Neural cell (in vitro differentiated cells): Measurements from ENCODE around the gene SNX13. TPM values are rescaled to one million over a fixed set of nuclear protein-coding genes. Genes with fewer than 3 reads are reported as not detected.

Source experiments
- H2AFZ ChIP-seq: fragments of 200-600, 300-800 bp; sonication (generic), shearing (Covaris generic); 2 replicates; pipeline ENCODE4 v1.6.0; 2014; ENCODE audit warnings: low read depth, mild to moderate bottlenecking, antibody characterized with exemption, low read length, moderate library complexity
- H3F3A ChIP-seq: fragments of 200-600 bp; shearing (Covaris generic); 2 replicates; pipeline ENCODE4 v1.6.1; 2016; ENCODE audit warnings: mild to moderate bottlenecking, moderate library complexity, mixed read lengths, antibody characterized with exemption, low read length; ENCODE audit not compliant: insufficient read depth, poor library complexity, severe bottlenecking
- H3K27ac ChIP-seq: fragments of 200-600, 300-800 bp; sonication (generic), shearing (Covaris generic); 2 replicates; pipeline ENCODE4 v1.5.1; 2014; ENCODE audit warnings: mild to moderate bottlenecking, low read length, moderate library complexity
- H3K27me3 ChIP-seq: fragments of 300-800, 200-600 bp; sonication (generic), shearing (Covaris generic); 2 replicates; pipeline ENCODE4 v1.6.0; 2014; ENCODE audit warnings: mild to moderate bottlenecking, low read depth, low read length, moderate library complexity; ENCODE audit not compliant: insufficient read depth
- H3K36me3 ChIP-seq: fragments of 300-800, 200-600 bp; sonication (generic), shearing (Covaris generic); 2 replicates; pipeline ENCODE4 v1.5.1; 2014; ENCODE audit warnings: mild to moderate bottlenecking, antibody characterized with exemption, low read length, moderate library complexity; ENCODE audit not compliant: insufficient read depth
- H3K4me2 ChIP-seq: fragments of 300-800, 200-600 bp; sonication (generic), shearing (Covaris generic); 2 replicates; pipeline ENCODE4 v1.6.0; 2014; ENCODE audit warnings: mild to moderate bottlenecking, low read length
- H3K4me3 ChIP-seq: fragments of 300-800, 200-600 bp; sonication (generic), shearing (Covaris generic); 2 replicates; pipeline ENCODE4 v1.5.1; 2014; ENCODE audit warnings: mild to moderate bottlenecking, low read length, moderate library complexity
- H3K79me2 ChIP-seq: fragments of 200-600 bp; shearing (Covaris generic); replicated peaks from 2 replicates; pipeline ENCODE4 v1.6.0; 2014; ENCODE audit warnings: mild to moderate bottlenecking, low read length, moderate library complexity; ENCODE audit not compliant: insufficient read depth
- H3K9ac ChIP-seq: fragments of 300-800, 200-600 bp; sonication (generic), shearing (Covaris generic); 2 replicates; pipeline ENCODE4 v1.6.1; 2016; ENCODE audit warnings: mild to moderate bottlenecking, low read length, mixed read lengths
- H3K9me2 ChIP-seq: fragments of 200-600 bp; shearing (Covaris generic); 2 replicates; pipeline ENCODE4 v1.6.1; 2016; ENCODE audit warnings: mild to moderate bottlenecking, low read length, mixed read lengths; ENCODE audit not compliant: insufficient read depth
- H3K9me3 ChIP-seq: fragments of 200-600, 300-800 bp; sonication (generic), shearing (Covaris generic); 2 replicates; pipeline ENCODE4 v1.6.1; 2016; ENCODE audit warnings: mild to moderate bottlenecking, mixed run types, low read length, moderate library complexity, mixed read lengths
- H4K20me1 ChIP-seq: fragments of 200-600 bp; shearing (Covaris generic); 2 replicates; pipeline ENCODE4 v1.6.1; 2016; ENCODE audit warnings: mild to moderate bottlenecking, mixed run types; ENCODE audit not compliant: insufficient read depth
- CTCF ChIP-seq: fragments of 450-650 bp; IDR thresholded peaks from 2 replicates; pipeline ENCODE4 v1.5.1; 2014; ENCODE audit warnings: antibody characterized with exemption, mild to moderate bottlenecking, moderate library complexity; ENCODE audit not compliant: poor library complexity, severe bottlenecking
- EP300 ChIP-seq: fragments of 450-650 bp; conservative IDR thresholded peaks from 2 replicates; pipeline ENCODE4 v1.6.1; 2014; ENCODE audit warnings: antibody characterized with exemption, mild to moderate bottlenecking, moderate library complexity; ENCODE audit not compliant: poor library complexity, severe bottlenecking
- EZH2 ChIP-seq: fragments of 200-600, 300-800 bp; shearing (Covaris generic), sonication (generic); IDR thresholded peaks from 2 replicates; pipeline ENCODE4 v1.6.1; 2014; ENCODE audit warnings: antibody characterized with exemption, low read length, borderline replicate concordance, mild to moderate bottlenecking; ENCODE audit not compliant: insufficient read depth, poor library complexity, severe bottlenecking
- MXI1 ChIP-seq: fragments of 450-650 bp; conservative IDR thresholded peaks from 2 replicates; pipeline ENCODE4 v1.6.1; 2014; ENCODE audit warnings: antibody characterized with exemption, mild to moderate bottlenecking; ENCODE audit not compliant: poor library complexity, severe bottlenecking
- POLR2AphosphoS5 ChIP-seq: IDR thresholded peaks from 2 replicates; pipeline ENCODE4 v1.6.1; 2012
- polyA plus RNA-seq: library from polyadenylated mRNA; depleted of rRNA; stranded (reverse); fragments of >200 nt; gene quantifications from 2 replicates; pipeline ENCODE4 v1.2.3, GENCODE V29; 2014
- TF ChIP-seq, protein P1 (sequence below): IDR thresholded peaks from 2 replicates; pipeline ENCODE4 v1.6.1; 2012; ENCODE audit warnings: borderline replicate concordance

The SNX13 gene
- polyA plus RNA-seq, 1 donor from 2014 or later: 50.6 TPM

GRCh38 chr7:17846935-17847334 lies 93.4 kb downstream of the SNX13 start:
- no peaks in the 10 kb centered on the region for H4K20me1 ChIP-seq
- H3K9me2 ChIP-seq: no peaks in the 10 kb centered on the region
- no peak overlapping the region for H3K27ac ChIP-seq
- H3K27me3 ChIP-seq: no peaks in the 10 kb centered on the region
- H3K9me3 ChIP-seq: no peaks in the 10 kb centered on the region
- no peak overlapping the region for H3K4me2 ChIP-seq
- H3K4me3 ChIP-seq: no peak overlapping the region
- no peak for TF ChIP-seq CTCF
- TF ChIP-seq EZH2: no peak
- TF ChIP-seq, protein P1, sequence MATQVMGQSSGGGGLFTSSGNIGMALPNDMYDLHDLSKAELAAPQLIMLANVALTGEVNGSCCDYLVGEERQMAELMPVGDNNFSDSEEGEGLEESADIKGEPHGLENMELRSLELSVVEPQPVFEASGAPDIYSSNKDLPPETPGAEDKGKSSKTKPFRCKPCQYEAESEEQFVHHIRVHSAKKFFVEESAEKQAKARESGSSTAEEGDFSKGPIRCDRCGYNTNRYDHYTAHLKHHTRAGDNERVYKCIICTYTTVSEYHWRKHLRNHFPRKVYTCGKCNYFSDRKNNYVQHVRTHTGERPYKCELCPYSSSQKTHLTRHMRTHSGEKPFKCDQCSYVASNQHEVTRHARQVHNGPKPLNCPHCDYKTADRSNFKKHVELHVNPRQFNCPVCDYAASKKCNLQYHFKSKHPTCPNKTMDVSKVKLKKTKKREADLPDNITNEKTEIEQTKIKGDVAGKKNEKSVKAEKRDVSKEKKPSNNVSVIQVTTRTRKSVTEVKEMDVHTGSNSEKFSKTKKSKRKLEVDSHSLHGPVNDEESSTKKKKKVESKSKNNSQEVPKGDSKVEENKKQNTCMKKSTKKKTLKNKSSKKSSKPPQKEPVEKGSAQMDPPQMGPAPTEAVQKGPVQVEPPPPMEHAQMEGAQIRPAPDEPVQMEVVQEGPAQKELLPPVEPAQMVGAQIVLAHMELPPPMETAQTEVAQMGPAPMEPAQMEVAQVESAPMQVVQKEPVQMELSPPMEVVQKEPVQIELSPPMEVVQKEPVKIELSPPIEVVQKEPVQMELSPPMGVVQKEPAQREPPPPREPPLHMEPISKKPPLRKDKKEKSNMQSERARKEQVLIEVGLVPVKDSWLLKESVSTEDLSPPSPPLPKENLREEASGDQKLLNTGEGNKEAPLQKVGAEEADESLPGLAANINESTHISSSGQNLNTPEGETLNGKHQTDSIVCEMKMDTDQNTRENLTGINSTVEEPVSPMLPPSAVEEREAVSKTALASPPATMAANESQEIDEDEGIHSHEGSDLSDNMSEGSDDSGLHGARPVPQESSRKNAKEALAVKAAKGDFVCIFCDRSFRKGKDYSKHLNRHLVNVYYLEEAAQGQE: no peak
- TF ChIP-seq EP300: no peak
- H3K36me3 ChIP-seq: no peaks in the 10 kb centered on the region
- H3F3A ChIP-seq: no peaks in the 10 kb centered on the region
- H3K9ac ChIP-seq: no peak overlapping the region
- H3K79me2 ChIP-seq: no peaks in the 10 kb centered on the region
- H2AFZ ChIP-seq: no peak overlapping the region

DNA sequence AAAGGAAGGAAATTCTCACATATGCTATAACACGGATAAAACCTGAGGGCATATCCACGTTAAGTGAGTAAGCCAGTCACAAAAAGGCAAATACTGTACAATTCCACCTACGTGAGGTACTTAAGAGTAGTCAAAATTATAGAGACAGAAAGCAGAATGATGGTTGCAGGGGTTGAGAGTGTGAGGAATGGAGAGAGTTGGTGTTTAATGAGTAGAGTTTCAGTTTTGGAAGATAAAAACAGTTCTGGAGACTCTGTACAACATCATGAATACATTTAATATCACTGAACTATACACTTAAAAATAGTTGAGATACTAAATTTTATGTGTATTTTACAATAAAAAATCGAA lies 95.1 kb downstream of the SNX13 start:
- Histone ChIP-seq H3K9me3 (no peaks in the 10 kb centered on the region), H3K9ac (no peak overlapping the region), H4K20me1 (no peaks in the 10 kb centered on the region), H3K9me2 (no peaks in the 10 kb centered on the region), H3K27me3 (no peaks in the 10 kb centered on the region), H3K36me3 (no peaks in the 10 kb centered on the region), H3K4me2 (no peak overlapping the region), H3K79me2 (no peaks in the 10 kb centered on the region), H3K4me3 (no peak overlapping the region), H3F3A (no peaks in the 10 kb centered on the region), H3K27ac (no peak overlapping the region), H2AFZ (no peak overlapping the region)
- TF ChIP-seq MXI1: no peak
- TF ChIP-seq POLR2AphosphoS5: no peak
- TF ChIP-seq, protein P1: no peak
- no peak for TF ChIP-seq CTCF
